AG08396 (cell line): Measurements from ENCODE around the gene ANKRD7.
"Not testable (repeated sequence)": the region's sequence is repeated elsewhere in the genome, so short reads cannot be mapped to it uniquely, and the experiment has no call there.

Experiments used
- DNase-seq: peaks from one replicate; pipeline ENCODE4 v3.0.0; 2012; ENCODE audit warnings: low spot score, mixed read lengths

The ANKRD7 gene

DNA sequence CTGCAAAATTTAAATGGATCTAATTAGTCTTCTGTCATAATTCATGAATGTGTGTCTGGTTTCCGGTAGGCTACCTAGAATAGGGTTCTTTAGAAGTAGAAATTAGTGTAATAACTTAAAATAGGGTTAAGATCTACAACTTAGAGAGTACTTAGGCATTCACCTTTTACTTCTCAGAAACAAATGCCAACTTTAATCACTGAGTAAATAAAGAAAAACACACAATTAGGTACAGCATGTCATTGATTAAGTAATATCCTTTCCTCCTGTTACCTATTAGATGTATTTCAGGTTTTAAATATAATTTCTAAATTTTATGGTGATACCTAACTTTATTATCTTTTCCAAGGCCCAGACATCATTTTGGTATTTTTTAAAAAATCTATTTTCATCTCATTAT is 9.3 kb downstream of the ANKRD7 start:
- no peak for DNase-seq

GRCh38 chr7:118239014-118239413 is 14.5 kb downstream of the ANKRD7 start:
- DNase-seq: no peak

- DNase-seq: not testable (repeated sequence)
Measured at GRCh38 chr7:118240320-118240719, 15.8 kb downstream of the ANKRD7 start.

- DNase-seq: no peak
Measured at GRCh38 chr7:118243695-118244094, 19.2 kb downstream of the ANKRD7 start.

- no peak for DNase-seq
Measured at GRCh38 chr7:118245267-118246040, 20.9 kb downstream of the ANKRD7 start.

DNA sequence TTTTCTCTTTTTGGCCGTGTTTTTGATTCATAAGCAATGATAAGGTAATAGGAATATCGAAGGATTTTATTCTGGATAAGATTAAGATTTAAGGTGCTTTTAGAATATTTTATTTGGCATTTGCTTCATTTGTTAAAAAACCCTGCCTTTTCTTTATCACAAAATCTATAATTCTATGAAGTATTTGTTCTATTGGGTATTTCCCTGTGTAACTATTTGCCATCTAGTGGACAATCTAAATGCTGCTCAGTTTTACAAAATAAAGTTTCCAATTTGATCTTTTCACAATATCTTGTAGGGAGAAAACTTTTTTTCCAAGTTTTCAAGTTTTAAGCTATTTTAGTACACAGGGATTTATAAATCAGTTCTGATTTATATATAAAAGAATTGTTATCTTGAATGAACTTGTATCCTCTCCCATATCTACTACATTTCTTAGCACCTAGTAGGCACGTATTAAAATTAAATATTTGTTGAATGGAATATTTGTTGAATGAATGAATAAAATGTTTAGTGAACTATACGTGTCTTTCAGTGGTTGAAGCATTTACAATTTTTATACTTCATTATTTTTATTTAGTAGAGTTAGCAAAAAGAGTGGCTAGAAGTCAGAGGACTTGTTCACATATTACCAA is 26.5 kb downstream of the ANKRD7 start:
- DNase-seq: no peak

DNA sequence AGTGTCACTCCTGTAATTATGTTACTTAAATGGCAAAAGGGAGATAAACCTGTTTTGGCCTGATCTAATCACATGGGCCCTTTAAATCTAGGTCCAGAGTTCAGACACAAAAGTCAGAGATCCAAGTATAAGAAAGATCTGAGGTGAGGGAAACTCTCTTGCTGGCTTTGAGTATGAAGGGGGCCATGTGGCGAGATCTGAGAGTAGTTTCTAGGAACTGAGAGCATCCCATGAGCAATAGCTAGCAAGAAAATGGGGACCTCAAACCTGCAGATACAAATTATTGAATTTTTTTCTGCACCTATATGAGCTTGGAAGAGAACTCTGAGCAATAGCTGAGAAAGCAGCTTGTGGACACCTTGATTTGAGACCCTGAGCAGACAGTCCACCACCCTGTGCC is 27.6 kb downstream of the ANKRD7 start:
- no peak for DNase-seq

GRCh38 chr7:118259115-118259514 is 34.6 kb downstream of the ANKRD7 start:
- no peak for DNase-seq

- DNase-seq: no peak
Measured at GRCh38 chr7:118264836-118265235, 40.3 kb downstream of the ANKRD7 start.

DNA sequence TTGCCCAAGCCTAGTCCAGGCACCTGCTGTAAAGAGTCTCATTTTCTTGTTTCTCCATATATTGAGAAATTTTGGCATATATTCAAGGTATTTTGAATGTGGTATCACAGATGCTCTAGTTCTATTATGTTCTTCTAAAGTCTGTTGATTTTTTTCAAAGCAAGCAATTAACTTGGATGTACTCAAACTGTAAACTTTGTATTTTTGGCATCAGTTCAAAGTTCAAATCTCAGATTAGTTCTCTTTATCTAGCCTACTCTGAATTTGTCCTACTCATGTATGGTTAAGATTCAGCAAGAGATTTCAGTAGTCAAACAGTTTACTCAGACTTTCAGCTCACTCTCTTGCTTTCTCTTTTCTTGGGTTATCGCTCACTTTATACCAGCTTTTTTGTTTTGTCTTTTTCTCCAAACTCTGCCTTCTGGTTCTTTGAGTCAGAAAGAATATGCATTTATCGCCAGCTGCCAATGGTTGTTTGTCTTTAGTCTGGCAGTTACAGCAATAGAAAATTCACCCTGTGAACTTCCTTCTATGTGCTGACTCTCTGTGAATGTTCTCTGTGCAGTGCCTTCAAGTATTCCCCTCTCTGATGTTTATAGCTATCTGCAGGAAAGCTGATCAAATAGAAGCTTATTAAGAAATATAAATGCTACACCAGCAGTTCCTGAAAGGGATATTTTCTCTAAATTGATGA is 56.0 kb downstream of the ANKRD7 start:
- no peak for DNase-seq

DNA sequence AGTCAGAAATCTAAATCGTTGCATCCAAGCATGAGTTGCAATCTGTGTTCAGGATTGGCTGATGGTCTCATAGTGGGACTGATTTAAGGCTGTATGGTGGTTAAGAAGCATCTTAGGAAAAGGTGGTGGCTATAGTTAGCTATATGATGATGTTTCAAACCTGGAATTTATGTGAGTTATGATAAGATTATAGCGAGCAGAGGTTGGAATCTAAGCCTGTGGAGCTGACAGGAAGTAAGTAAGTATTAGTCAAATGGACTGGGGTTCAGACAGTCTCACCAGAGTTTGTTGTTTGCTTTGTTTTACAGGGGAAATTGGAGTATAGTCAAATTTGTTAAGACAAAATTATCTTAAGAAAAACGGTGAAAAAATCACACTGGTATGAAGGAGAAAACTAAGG is 56.7 kb downstream of the ANKRD7 start:
- no peak for DNase-seq

- no peak for DNase-seq
Measured at GRCh38 chr7:118285358-118285757, 60.9 kb downstream of the ANKRD7 start.

DNA sequence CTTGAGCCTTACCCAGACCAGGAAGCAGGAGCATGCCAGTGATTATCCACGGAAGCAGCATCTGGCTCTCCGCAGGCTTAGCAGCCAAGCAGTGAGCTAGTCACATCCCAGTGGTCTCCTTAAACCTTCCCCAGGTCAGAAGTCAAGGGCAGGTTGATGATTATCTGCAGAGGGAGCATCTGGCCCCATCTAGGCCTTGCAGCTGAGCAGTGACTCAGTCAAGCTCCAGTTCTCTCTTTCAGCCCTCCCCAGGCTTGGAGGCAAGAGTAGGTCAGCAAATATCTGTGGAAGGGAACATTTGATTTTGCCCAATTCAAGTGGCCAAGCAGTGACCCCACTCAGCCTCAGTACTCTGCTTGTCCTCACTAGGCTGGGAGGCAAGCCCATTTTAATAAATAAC is 61.6 kb downstream of the ANKRD7 start:
- no peak for DNase-seq

DNA sequence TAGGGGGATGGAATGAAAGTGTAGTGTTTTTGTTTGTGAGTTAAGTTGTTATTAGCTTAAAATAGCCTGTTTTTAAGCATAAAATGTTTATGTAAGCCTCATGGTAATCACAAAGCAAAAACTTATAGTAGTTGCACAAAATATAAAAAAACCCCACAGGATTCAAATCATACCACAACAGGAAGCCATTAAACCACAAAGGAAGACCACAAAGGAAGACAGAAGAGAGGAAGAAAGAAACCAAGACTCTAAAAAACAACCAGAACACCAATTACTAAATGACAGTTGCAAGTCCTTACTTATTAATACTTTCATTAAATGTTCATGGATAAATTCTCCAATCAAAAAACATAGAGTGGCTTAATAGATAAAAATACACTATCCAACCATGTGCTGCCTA is 63.6 kb downstream of the ANKRD7 start:
- no peak for DNase-seq

DNA sequence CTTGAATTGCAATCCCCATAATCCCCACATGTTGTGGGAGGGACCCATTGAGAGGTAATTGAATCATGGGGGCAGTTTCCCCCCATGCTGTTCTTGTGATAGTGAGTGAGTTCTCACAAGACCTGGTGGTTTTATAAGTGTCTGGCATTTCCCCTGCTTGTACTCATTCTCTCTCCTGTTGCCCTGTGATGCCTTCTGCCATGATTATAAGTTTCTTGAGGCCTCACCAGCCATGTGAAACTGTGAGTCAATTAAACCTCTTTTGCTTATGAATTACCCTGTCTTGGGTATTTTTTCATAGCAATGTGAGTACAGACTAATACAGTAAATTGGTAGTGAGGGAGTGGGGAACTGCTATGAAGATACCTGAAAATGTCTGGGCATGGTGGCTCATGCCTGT is 65.0 kb downstream of the ANKRD7 start:
- no peak for DNase-seq
